HG03159 (cell line): ENCODE results near the gene SDHB.

Experiments
- ATAC-seq: cut with Tn5 transposase; IDR thresholded peaks from one replicate; pipeline ENCODE4 v1.9.1; 2021; ENCODE audit warnings: mild to moderate bottlenecking, moderate library complexity; ENCODE audit not compliant: unreplicated experiment

The SDHB gene

DNA sequence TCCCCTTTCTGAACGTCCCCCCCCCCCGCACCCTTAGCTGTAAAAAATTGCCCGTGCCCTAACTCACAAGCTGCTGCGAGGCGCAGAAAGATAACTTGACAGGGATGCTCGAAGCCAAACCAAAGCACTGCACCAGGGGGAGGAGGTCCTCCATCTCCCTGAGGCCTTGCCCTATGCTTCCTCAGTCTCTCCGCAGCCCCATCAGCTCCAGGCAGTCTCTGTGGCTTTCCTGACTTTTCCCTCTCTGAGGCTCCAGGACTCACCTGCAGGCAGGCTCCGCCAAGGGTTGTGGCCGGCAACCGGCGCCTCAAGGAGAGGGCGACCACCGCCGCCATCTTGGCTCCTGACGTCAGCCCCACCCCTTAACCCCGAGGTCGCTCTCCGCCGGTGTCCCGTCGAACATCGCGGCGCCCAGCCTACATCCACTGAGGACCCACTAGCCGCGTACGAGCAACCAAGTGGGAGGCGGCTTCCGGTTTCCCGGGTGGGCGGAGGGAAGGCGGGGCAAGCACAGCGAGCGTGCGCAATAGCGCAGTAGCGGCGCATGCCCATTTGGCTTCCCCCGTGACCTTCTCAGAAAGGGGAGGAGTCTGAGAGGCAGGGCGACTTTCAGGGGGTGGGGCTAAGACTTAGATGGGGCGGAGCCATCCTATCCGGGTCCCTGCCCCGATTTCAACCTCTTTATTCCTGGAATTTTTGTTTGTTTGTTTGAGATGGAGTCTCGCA is at the start of gene SDHB:
Gene SDHB, minus strand, starts transcription at position 348 of the 726 bp plus-strand sequence. Its CDS starts 13 bp downstream, at position 335.
- ATAC-seq: peak; percentile 97

DNA sequence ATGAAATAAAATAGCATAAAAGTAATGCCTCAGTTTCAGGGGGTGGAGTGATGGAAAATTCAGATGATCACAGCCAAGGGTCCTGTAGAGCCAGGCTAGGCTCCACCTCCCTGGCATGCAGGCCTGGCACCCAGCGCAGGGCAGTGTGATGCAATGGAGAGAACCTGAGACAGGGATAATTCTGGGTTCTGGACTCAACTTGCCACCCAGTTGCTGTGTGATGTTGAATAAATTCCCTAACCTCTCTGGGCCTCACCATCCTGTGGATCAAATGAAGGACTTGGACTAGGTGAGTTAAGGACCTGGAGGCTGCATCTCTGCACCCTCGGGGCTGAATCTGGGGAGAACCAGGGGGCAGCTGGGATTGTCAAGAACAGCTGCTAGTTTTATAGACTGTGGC is 48.4 kb upstream of the SDHB start:
- no peak for ATAC-seq

DNA sequence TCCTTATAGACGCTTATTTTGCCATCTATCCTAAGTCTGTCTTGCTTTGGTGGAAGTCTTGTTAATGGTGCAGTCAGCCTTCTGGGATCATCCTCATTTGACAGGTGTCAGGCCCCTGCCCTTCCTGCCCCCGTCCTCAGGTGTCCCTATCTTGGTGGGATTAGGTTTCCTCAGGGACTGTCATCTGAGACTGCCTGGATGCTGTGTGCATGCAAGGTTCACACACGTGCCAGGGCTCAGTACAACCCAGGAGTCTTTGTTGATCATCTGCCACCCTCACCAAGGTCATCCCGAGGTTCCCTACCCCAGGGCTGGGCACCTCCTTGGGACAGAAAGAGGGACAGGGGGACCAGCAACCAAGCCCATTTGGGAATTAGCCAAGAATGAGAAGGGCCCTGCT is 47.4 kb upstream of the SDHB start:
- ATAC-seq: no peak

DNA sequence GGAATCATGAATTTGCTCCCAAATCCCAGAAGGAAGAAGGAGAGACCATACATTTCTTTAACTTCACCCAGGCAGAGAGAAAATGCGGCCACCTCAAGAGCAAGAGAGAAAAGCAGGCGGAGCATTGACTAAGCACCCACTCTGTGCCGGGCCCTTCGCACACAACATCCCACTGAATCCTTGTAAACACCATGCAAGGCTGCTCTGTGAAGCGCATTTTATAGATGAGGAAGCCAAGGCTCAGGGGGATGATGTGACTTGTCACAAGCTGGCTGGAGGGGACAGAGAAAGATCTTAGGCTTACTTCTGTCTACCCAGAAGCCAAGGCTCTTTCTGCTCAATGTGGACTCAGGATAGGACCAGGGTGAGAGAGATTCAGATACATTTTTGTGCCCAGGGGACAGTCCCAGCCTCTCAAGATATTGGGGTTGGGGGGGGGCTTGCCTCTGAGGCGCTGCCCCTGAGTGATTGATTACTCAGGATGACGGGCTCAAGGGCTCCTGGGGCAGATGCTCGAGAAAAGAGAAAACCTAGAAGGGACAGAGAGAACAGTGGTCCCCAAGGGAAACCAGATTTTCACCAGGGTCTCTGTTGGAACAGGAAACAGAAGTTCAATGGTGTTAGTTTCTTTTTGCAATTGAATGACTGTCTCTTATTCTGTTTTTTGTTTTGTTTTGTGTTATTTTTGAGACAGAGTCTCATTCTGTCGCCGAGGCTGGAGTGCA is 45.9 kb upstream of the SDHB start:
- ATAC-seq: no peak

DNA sequence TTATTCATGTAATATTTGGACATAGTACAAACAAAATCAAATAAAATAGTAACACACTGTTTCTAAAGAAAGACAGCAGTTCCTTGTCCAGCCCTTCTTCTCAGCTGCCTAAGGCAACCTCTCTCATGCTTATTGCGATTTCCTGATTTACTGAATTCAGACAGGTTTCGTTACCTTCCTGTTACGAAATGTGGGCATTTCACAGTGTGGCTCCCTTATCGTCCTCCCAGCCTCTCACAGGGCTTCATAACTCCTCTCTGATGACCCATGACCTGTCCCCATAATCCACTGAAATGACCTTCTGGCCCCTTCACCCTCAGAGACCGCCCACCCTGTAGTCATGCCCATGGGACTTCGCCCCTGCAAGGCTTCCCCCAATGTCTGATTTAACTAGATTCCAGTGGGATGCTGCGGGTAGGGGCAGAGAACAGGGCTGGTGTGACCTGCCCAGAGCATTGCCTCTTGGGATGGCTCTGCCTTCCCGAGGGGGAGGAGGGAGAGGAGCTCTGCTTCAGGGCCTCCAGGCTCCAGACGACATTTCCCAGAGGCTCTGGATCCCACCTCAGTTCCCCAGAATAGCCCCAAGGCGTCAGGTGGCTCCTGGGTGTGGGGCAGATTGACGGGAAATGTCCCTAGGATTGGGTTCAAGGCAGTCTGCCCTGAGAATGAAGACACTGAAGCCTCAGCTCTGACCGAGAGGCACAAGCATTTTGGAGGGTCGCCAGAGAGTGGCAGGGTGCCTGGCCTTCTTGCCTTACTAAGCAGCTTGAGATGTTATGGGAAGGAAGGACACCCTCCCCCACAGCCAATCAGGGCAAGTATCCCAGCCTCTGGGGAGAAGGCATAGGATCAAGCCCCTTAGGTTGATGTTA is 44.9 kb upstream of the SDHB start:
- no peak for ATAC-seq

DNA sequence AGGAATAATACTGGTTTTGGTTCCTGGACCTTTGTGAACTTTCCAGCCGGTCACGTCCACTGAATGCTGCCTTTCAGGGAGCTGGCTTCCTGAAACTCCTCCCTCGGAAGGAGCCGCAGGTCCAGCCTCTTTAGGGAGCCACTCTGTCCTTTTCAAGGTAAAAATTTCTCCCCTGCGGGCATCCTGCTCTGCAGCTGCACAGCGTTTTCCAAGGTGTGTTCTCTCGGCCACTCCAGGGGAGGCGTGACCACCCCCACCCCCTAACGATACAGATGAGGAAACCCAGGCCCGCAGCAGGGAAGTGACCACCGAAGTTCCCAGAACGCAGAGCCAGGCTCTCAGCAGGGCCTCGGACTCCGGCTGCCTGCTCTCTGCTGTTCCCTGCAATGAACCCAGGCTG is 44.0 kb upstream of the SDHB start:
- no peak for ATAC-seq

DNA sequence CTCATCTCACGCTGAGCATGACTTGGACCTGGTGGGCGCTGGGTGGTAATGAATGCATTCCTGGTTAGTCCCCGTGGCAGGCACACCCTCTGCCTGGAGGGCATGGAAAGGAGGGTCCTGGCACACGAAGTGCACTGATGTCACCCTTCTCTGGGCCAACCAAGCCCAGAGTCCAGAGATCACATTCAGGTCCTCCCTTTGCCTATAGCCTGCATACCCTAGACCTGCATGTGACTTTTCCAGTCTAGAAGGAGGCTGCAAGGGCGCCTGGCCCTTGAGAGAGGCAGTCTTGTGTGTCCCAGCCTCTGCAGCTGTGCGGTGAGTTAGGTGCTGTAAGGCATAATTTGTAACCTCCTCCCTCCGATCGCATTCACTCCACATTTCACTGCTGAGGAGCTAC is 43.3 kb upstream of the SDHB start:
- ATAC-seq: no peak

DNA sequence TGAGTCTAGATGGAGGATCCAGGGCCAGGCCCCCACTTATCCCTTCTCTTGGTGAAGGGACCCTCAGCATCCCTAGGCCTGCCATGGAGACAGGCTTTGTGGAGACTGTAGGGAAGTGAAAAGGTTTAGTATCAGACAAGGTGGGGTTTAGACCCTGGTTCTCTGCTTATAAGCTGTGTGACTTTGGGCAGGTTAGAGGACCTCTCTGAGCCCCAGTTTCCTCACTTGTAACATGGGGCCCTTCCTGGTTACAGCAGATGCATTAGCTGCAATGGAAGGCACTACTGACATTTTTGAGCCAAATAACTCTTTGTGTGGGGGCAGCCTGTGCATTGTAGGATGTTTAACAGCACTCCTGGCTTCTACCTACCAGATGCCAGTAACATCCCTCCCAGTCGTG is 42.8 kb upstream of the SDHB start:
- no peak for ATAC-seq

DNA sequence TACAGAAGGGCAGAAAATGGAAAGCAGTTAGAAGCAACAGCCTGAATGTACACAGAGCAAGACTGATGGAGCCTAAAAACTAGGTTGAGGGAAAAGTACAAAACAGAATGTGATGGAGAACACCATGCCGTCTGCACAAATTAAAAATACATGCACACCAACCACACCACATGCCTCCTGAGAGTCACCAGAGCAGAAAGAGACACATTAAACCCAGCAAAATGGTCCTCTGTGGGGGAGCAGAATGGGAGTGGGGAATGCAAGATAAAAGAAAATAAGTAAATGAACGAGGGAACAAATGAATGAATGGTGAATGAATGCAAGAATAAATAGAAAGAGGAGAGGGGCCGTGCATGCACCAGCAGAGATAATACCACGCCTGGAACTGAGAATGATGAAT is 41.3 kb upstream of the SDHB start:
- no peak for ATAC-seq

DNA sequence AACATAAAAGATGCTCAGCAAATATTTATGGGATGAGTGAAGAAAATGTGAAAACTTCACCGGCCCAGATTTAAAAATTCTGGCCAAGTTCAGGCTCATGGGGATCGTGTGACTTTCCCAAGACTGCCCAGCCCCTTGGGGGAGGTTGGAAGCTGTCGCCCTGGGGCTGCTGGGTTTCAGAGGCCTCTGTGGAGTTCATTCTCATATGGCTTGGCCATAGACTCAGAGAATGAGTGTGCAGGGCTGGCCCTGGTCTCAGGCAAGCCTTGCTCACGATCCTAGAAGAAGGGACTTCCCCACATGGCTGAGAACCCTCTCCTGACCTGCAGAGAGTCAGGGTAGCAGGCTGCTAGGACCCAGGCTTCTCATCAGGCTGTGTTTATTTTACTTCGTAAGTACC is 40.8 kb upstream of the SDHB start:
- ATAC-seq: no peak

DNA sequence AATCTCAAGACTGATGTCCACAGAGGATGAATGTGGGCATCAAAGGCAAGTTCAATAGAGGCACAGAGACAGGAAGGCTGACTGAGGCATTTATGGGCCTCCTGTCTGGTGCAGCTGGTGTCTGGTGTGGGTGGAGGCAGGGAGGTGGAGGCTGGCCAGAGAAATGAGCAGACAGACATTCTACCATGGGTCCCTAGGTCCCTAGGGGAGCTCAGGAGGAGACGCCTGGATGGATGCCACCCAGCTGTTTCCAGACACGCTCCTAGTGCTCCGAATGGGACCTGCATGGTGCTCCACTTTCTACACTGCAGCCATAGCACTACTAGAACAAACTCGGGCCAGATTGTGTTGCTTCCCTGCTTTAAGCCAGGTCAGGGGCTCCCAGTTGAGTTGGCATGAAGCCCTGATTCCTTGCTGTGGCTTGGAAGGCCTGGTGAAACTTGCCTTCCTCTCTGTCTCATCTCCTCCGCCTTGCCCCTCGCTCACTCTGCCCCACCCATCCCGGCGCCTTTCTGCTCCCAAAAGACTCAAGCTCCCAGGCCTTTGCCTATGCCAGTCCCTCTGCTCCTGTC is 40.1 kb upstream of the SDHB start:
- no peak for ATAC-seq

DNA sequence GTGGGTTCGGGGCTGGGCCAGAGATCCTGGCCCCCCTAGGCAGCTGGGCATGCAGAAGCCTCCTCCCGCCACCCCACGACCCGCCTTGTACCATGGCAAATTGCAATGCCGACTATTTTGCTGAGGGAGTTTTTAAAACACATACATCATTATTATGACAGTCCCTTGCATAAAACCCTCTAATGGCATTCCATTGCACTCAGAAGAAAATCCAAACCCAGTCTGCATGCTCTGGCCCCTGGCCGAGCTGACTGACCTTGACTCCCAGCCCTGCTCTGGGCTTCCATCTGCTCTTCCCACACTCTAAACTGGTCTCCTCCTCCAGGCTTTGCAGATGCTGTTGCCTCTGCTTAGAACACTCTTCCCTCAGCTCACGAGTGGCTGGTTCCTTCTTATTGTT is 37.4 kb upstream of the SDHB start:
- ATAC-seq: no peak

DNA sequence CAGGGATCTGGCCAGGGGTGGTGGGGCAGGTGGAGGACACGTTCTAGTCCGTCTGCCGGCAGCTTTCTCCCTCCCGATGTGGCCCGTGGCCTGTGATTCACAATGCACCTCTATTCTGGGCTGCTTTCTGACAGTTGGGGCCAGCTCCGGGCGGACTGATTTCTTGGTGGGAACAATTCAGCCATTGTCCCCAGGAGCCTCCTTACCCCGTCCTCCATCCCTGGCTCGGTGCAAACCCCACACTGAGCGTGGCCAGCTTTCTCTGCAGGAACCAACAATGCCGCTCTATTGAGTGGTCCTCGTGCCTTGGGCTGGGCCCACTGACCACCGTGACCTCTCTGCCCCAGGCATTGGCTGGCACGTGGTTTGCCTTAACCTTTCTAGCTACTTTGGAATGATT is 35.7 kb upstream of the SDHB start:
- ATAC-seq: no peak

DNA sequence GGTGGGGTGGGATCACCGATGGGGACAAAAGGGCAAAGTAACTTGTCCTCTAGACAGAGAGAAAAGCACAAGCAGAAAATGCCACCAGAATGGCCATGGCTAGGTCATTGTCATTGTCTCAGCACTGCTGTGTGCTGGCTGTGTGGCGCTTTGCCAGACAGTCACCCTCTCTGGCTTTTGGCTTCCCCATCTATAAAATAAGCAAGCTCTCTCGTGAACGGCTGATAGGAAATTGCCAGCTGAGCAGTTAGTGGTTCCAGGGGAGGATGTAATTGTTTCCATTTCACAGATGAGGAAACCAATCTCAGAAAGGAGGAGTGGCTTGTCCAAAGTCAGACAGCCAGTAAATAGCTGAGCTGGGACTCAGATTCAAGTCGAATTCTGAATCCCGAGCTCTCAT is 32.9 kb upstream of the SDHB start:
- no peak for ATAC-seq

DNA sequence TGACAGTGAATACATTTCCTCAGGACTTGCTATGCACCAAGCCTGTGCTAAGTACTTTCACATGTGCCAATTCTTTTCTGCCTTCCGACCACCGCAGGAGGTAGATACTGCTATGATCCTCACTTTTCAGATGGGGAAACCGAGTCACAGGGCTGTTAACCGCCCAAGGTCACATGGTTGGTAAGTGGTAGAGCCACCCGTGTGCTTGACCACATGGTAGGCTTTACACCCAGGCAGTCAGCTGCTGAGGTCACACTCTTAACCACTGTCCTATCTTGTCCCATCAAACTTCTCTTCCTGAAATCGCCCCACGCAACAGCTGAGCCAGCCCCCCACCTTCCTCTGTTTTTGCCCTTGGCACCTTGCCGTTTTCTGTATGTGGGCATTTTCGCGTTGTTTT is 31.0 kb upstream of the SDHB start:
- no peak for ATAC-seq

DNA sequence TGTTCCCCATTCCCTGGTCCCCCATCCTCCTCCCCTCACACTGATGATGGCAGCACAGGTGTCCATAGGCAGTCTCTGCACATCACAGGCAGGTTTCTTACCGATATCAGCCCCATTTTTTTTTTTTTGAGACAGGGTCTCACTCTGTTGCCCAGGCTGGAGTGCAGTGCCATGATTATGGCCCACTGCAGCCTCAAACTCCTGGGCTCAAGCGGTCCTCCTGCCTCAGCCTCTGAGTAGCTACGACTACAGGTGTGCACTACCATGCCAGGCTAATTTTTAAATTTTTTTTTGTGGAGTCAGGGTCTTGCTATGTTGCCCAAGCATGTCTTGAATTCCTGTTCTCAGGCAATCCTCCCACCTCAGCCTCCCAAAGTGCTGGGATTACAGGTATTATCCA is 28.9 kb upstream of the SDHB start:
- no peak for ATAC-seq

DNA sequence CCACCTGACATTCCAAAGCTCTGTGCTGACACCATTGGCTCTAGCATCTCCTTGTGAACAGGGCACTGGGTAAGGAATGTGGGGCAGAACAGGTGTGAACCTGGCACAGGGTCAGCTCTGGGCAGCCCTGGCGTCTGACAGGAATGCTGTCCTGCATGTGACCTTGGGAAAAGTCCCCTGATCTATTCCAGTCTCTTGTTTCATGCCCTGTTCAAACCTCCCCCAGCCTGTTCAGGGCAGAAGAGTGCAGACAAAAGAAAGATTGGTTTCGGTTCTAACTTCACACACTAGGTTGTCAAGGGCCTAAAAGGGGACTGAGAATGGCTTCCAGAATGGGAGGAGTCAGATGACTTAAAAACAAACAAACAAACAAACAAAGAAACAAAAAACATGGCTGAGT is 27.6 kb upstream of the SDHB start:
- no peak for ATAC-seq

DNA sequence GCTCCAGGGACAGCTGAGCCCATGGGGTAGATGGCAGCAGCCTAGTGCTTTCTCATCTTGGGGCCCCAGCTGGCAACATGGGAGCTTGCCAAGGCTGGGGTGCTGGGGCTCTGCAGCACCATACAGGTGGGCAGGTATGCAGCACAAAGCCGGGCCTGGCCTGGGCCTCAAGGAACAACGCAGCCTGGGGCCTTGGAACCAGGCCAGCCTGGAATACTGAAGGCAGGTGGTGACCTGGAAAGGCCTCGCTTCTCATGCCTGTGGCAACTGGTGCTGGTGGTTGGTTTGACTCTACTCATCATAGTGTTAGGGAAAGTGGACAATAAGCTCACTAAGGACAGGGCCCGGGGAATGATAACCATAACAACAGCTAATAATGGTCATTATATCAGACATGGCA is 27.0 kb upstream of the SDHB start:
- ATAC-seq: no peak

DNA sequence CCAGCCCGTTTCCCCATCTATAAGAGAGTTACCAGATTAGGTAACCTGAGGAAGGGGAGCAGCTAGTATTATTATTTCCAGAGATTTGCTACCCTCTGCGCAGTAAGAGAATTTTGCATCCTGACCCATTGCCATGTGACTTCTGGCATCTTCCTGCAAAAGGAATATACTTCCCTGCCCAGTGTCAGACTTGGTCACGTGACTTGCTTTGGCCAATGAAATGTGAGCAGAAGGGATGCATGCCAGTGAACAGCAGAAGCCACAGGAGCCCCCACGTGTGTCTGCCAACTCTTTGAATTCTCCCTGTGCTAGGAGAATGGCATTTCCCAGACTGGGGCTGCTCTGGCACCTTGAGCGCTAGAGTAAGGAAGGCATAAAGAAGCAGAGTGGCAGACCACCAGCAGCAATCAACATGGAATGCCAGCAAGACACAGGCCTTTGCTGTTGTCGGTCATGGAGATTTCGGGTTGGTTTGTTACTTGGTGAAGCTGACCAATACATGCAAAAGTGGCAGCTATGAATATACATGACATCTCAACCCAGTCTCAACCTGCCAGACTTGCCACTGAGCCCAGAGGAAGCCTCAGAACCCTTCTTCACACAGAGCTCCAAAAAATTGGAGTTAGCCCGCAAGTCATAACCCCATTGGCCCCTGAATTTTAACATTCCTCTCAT is 26.4 kb upstream of the SDHB start:
- no peak for ATAC-seq

DNA sequence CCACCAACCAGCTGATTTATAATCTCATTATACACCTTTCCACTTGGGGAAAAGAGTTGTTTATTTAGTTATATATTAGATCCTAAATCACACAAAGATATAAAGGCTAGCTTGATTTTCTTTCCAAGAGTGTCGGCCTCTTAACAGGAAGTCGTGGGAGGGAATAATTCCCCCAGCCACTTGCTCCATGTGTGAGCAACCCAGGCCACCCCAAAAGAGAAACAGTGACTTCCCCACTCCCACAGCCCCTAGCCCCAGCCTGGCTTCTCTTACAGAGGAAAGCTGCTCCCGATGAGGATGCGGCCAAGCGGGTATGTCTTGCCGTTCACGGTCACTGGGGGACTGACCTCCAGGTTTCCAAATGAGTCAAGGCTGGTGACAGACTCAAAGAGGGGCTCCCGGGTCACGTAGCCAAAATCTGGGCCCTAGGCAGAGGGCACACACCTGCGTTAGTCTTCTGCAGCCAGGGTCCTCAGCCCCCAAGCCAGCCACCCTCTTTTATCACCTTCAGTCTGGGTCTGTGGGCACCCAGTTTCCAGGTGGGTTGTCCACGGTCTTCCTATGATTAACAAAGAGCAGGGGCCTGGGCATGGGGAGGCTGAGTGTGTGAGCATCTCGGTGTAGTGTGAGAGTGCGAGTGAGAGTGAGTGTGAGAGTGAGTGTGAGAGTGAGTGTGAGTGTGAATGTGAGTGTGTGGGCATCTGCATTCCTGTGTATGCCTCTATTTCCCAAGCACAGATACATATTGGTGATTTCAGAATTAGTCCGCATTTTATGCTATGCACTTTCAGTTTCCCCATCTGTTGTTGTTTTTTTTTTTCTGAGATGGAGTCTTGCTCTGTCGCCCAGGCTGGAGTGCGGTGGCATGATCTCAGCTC is 25.4 kb upstream of the SDHB start:
- no peak for ATAC-seq
